Stimulated activated CD4-positive, alpha-beta T cell treated with anti-CD3 and anti-CD28 coated beads, Interleukin-2, amount 100 ng/mL, for 48 hours (primary cell): ENCODE results near the gene NEK5.
"Not testable (repeated sequence)": the region's sequence is repeated elsewhere in the genome, so short reads cannot be mapped to it uniquely, and the experiment has no call there.

ENCODE experiments used
- DNase-seq, 2 donors: peaks; one replicate each; pipeline ENCODE4 v3.0.0-alpha.2; 2020

NEK5 gene, protein sequence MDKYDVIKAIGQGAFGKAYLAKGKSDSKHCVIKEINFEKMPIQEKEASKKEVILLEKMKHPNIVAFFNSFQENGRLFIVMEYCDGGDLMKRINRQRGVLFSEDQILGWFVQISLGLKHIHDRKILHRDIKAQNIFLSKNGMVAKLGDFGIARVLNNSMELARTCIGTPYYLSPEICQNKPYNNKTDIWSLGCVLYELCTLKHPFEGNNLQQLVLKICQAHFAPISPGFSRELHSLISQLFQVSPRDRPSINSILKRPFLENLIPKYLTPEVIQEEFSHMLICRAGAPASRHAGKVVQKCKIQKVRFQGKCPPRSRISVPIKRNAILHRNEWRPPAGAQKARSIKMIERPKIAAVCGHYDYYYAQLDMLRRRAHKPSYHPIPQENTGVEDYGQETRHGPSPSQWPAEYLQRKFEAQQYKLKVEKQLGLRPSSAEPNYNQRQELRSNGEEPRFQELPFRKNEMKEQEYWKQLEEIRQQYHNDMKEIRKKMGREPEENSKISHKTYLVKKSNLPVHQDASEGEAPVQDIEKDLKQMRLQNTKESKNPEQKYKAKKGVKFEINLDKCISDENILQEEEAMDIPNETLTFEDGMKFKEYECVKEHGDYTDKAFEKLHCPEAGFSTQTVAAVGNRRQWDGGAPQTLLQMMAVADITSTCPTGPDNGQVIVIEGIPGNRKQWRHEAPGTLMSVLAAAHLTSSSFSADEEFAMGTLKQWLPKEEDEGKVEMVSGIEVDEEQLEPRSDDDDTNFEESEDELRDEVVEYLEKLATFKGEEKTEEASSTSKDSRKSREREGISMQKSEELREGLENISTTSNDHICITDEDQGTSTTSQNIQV

GRCh38 chr13:52128714-52129700 is at the start of gene NEK5:
Gene NEK5 (minus strand): TSS chr13:52129073. CDS start chr13:52127482, 1,591 bp downstream.
- DNase-seq, result peak; percentile 53 to 54

- DNase-seq, result no peak
Measured at GRCh38 chr13:52177276-52177675, 48.4 kb upstream of the NEK5 start.

- not testable (repeated sequence) for DNase-seq
Measured at GRCh38 chr13:52173970-52174369, 45.1 kb upstream of the NEK5 start.

GRCh38 chr13:52173373-52173772 is 44.5 kb upstream of the NEK5 start:
- no peak for DNase-seq

DNA sequence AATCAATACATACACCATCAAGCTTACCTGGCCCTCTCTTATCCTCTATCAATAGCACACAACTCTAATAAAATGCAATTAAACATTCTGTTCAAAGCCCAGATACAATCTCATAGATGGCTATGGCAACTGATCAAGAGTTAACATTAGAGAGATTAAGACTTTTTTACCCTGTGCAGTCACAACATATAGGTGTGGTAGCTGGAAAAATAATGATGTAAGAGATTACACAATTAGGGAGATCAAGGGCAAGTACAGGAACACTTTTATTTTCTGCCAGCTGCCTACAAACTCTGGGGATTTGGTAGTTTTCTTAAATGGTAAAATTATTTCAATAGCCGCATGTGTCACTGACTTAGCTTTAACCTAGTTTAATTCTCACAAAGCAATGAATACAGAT is 42.8 kb upstream of the NEK5 start:
- DNase-seq, result not testable (repeated sequence)

- DNase-seq, result not testable (repeated sequence)
Measured at GRCh38 chr13:52170828-52171391, 42.0 kb upstream of the NEK5 start.

- DNase-seq, result no peak
Measured at GRCh38 chr13:52169839-52170238, 41.0 kb upstream of the NEK5 start.

- DNase-seq, result no peak
Measured at GRCh38 chr13:52165411-52165810, 36.5 kb upstream of the NEK5 start.

DNA sequence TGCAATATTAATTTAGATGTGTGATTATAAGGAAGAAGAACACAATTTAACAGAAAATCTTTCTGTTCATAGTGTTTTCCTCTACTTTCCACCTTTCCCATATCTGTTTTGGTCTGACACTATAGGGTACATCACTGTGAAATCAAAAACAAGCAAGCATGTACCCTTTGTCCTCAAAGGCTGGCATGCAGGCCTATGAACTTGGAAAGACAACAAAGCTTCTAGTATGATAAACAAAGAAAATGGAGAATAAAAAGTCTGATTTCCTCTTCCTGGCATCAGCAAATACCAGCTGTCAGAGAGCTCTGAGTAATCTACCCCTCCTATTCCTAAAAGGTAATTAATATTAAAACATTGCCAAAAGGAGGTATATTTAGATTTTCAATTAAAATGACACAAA is 36.1 kb upstream of the NEK5 start:
- no peak for DNase-seq

GRCh38 chr13:52163878-52164277 is 35.0 kb upstream of the NEK5 start:
- not testable (repeated sequence) for DNase-seq

GRCh38 chr13:52162279-52163101 is 33.6 kb upstream of the NEK5 start:
- no peak for DNase-seq

DNA sequence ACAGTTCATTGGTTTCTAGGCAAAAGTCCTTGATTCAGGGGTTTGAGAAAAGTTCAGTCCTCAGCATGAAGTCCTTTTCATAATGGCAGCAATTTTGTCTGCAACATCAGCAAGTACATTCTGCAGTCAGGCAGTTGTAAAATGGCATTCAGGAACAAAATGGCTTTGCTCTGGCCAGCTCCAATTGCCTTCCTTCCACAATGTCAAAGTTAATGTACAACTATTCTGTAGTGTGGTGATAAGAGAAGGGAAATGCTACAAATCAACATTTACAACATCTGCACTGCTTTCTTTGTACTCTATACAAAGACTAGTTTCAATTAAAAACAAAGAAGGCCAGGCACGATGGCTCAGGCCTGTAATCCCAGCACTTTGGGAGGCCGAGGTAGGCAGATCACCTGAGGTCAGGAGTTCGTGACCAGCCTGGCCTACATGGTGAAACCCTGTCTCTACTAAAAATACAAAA is 32.3 kb upstream of the NEK5 start:
- DNase-seq, result no peak

GRCh38 chr13:52160506-52160905 is 31.6 kb upstream of the NEK5 start:
- DNase-seq, result no peak

DNA sequence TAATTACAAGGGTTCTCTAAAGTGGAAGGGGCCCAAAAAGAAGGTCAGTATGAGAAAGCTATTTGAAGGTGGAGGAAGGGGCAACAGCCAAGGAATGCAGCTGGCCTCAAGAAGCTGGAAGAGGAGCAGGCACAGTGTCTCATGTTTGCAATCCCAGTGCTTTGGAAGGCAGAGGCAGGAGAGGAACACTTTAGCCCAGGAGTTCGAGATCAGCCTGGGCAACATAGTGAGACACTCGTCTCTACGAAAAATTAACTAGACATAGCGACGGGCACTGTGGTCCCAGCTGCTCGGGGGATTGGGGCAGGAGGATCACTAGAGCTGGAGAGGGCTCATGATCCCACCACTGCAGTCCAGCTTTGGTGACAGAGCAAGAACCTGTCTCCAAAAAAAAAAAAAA is 31.2 kb upstream of the NEK5 start:
- no peak for DNase-seq

GRCh38 chr13:52159159-52159982 is 30.5 kb upstream of the NEK5 start, which contains the start of gene NEK3:
Gene NEK3 (minus strand): TSS chr13:52159597. CDS start chr13:52156191, 3,406 bp downstream.
- peak; percentile 44 to 53 for DNase-seq

GRCh38 chr13:52158629-52159158 is 29.8 kb upstream of the NEK5 start:
- DNase-seq, result peak in 1 of 2 donors; percentile 16

GRCh38 chr13:52156724-52157261 is 27.9 kb upstream of the NEK5 start:
- no peak for DNase-seq

- DNase-seq, result no peak
Measured at GRCh38 chr13:52155177-52155576, 26.3 kb upstream of the NEK5 start.

DNA sequence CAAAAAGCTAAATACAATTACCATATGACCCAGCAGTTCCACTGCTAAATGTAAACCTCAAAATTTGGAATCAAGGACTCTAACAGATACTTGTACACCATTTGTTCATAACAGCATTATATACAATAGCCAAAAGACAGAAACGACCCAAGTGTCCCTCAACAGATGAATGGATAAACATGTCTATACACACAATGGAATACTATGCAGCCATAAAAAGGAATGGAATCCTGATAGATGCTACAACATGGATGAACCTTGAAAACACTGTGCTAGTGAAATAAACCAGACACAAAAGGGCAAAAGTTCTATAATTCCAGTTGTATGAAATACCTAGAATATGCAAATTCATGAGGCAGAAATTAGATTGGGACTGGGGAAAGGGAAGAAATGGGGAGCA is 18.4 kb upstream of the NEK5 start:
- DNase-seq, result no peak

DNA sequence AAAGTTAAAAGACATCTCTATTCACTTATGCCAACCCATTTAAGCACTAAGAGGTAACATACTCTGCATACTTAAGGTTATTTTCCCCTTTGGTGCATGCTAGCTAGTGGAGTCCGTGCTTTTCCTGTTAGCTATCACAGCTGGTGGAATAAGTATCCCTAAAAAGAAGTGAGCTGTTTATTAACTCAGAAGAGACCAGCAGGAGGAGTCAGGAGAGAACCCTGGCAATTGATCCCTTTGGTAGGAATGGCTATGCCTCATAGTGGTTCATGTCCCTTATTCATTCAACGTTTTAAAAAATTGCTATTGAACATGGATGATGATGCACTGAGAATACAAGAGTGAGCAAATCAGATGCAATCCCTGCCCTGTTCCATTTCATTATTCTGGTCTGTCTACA is 12.4 kb upstream of the NEK5 start:
- DNase-seq, result no peak
